Natural killer cell (primary cell): ENCODE measurements around the gene SMAP1. TPM values are rescaled to one million over a fixed set of nuclear protein-coding genes. Genes with fewer than 3 reads are reported as not detected.
"Not testable (repeated sequence)": the region's sequence is repeated elsewhere in the genome, so short reads cannot be mapped to it uniquely, and the experiment has no call there.

Experiments used
- ATAC-seq, 3 donors: fragments of 150-1000 bp in 2 of 3; fragments of 200-7000 bp in 1 of 3; cut with Tn5 transposase; 1 replicate in 1 of 3; 2 replicates in 2 of 3; pipeline ENCODE4 v1.10.0; 2021; ENCODE audit warnings: mild to moderate bottlenecking in 2 of 3, moderate library complexity in 2 of 3
- DNase-seq, 2 donors: peaks; one replicate each; pipeline versions ENCODE4 v3.0.0 to v3.0.0-alpha.2; 2013 to 2021; ENCODE audit warnings: mixed read lengths in 1 of 2
- H3K27ac ChIP-seq: one replicate; pipeline ENCODE4 v1.5.1; 2013; ENCODE audit warnings: mild to moderate bottlenecking, low read length
- H3K27me3 ChIP-seq: one replicate; pipeline ENCODE4 v1.6.1; 2013; ENCODE audit warnings: low read length; ENCODE audit not compliant: control insufficient read depth, insufficient read depth
- H3K36me3 ChIP-seq: one replicate; pipeline ENCODE4 v1.6.1; 2013; ENCODE audit warnings: low read length; ENCODE audit not compliant: control insufficient read depth, insufficient read depth
- H3K4me1 ChIP-seq: one replicate; pipeline ENCODE4 v1.6.1; 2013; ENCODE audit warnings: low read length; ENCODE audit not compliant: control insufficient read depth, insufficient read depth
- H3K4me3 ChIP-seq: one replicate; pipeline ENCODE4 v1.5.1; 2013; ENCODE audit warnings: low read length
- H3K9me3 ChIP-seq: one replicate; pipeline ENCODE4 v1.6.1; 2013; ENCODE audit warnings: low read length; ENCODE audit not compliant: control insufficient read depth, insufficient read depth
- H3K27ac Mint-ChIP-seq, 2 donors: one replicate each; pipeline ENCODE4 v1.8.0; 2022; ENCODE audit warnings: mild to moderate bottlenecking in 2 of 2, mixed read lengths in 2 of 2, moderate library complexity in 1 of 2
- H3K27me3 Mint-ChIP-seq, 2 donors: one replicate each; pipeline ENCODE4 v1.8.0; 2022; ENCODE audit warnings: low read depth in 2 of 2, mixed read lengths in 2 of 2
- H3K36me3 Mint-ChIP-seq: one replicate; pipeline ENCODE4 v1.8.0; 2022; ENCODE audit warnings: mixed read lengths
- H3K4me1 Mint-ChIP-seq, 2 donors: one replicate each; pipeline ENCODE4 v1.8.0; 2022; ENCODE audit warnings: mixed read lengths in 2 of 2
- H3K4me3 Mint-ChIP-seq: one replicate; pipeline ENCODE4 v1.8.0; 2022; ENCODE audit warnings: mild to moderate bottlenecking, moderate library complexity, mixed read lengths
- H3K9me3 Mint-ChIP-seq, 2 donors: one replicate each; pipeline ENCODE4 v1.8.0; 2022; ENCODE audit warnings: mixed read lengths in 2 of 2
- WGBS: methylation state at CpG from one replicate; pipeline ENCODE4 v1.1.7; 2013; ENCODE audit warnings: missing lambda C conversion rate; ENCODE audit not compliant: insufficient coverage; 5-methylcytosine and 5-hydroxymethylcytosine counted together
- intact Hi-C: fragments of 100-400 bp; cut with micrococcal nuclease; formaldehyde crosslinking; loops from one replicate; pipeline ENCODE4 v1.14.2; 2022
- total RNA-seq, 4 donors: library from RNA; stranded (reverse); fragments of 120-200 nt in 1 of 4; gene quantifications; one replicate each; pipeline versions ENCODE4 v1.2.3 to v1.2.4, GENCODE V29; 2013 to 2022
- TF ChIP-seq, protein P1 (sequence below): fragments of 200-600 bp; IDR thresholded peaks from one replicate; pipeline ENCODE4 v1.8.0; 2022; ENCODE audit warnings: antibody characterized with exemption

SMAP1 gene
- total RNA-seq, 3 donors from 2014 or later (not counting 1 experiment from before 2014, with no cell fraction given): 28.6 to 35.4 (median 30.6) TPM

DNA sequence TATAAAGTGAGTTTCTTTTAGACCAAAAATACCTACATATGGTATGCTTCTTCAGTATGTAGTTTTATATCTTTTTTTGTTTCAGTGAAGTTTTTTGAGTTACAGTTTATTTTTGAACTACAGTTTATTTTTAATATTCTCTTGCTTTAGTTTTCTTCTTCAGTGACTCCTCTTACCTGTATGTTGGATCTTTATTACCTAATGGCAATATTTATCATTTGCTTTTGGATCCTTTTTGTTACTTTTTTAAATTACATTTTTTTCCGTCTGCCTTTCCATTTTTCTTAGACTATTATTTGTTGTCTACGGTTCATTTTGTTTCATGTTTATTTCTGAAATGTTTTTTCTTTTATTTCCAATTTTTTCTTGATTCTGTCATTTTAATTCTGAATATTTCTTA, 71.9 kb downstream of the SMAP1 start:
- Mint-ChIP-seq H3K27me3 (no peaks in the 10 kb centered on the region), H3K36me3 (peaks cover 7% of the 10 kb centered on the region), H3K4me1 (peaks cover 21 to 24% of the 10 kb centered on the region in 2 donors), H3K4me3 (no peak overlapping the region), H3K27ac (no peak overlapping the region), H3K9me3 (no peaks in the 10 kb centered on the region)
- Histone ChIP-seq H3K27me3 (no peaks in the 10 kb centered on the region), H3K9me3 (no peaks in the 10 kb centered on the region), H3K4me1 (no peaks in the 10 kb centered on the region), H3K36me3 (peaks cover 9% of the 10 kb centered on the region), H3K4me3 (no peak overlapping the region), H3K27ac (no peak overlapping the region)
- DNase-seq (no peak), ATAC-seq (no peak)
- TF ChIP-seq, protein P1, sequence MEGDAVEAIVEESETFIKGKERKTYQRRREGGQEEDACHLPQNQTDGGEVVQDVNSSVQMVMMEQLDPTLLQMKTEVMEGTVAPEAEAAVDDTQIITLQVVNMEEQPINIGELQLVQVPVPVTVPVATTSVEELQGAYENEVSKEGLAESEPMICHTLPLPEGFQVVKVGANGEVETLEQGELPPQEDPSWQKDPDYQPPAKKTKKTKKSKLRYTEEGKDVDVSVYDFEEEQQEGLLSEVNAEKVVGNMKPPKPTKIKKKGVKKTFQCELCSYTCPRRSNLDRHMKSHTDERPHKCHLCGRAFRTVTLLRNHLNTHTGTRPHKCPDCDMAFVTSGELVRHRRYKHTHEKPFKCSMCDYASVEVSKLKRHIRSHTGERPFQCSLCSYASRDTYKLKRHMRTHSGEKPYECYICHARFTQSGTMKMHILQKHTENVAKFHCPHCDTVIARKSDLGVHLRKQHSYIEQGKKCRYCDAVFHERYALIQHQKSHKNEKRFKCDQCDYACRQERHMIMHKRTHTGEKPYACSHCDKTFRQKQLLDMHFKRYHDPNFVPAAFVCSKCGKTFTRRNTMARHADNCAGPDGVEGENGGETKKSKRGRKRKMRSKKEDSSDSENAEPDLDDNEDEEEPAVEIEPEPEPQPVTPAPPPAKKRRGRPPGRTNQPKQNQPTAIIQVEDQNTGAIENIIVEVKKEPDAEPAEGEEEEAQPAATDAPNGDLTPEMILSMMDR: no peak
- WGBS: no CpG with 5 or more reads among the region's 2 CpGs
- intact Hi-C loops: no loop called here

GRCh38 chr6:70740746-70741145, 73.1 kb downstream of the SMAP1 start:
- H3K27ac Mint-ChIP-seq, ATAC-seq, H3K4me3 Mint-ChIP-seq, H3K27me3 ChIP-seq, H3K4me3 ChIP-seq, H3K36me3 ChIP-seq, H3K36me3 Mint-ChIP-seq, H3K27me3 Mint-ChIP-seq, H3K4me1 ChIP-seq, H3K9me3 ChIP-seq, H3K27ac ChIP-seq, H3K9me3 Mint-ChIP-seq, DNase-seq, intact Hi-C loops: not testable (repeated sequence)
- peaks cover 28 to 30% of the 10 kb centered on the region in 2 donors for H3K4me1 Mint-ChIP-seq
- WGBS: 93% methylated on average over 2 of the region's 2 CpGs

- peaks cover 38 to 42% of the 10 kb centered on the region in 2 donors for H3K4me1 Mint-ChIP-seq
- ATAC-seq, H3K27me3 Mint-ChIP-seq, H3K36me3 ChIP-seq, H3K4me1 ChIP-seq, H3K9me3 ChIP-seq, H3K4me3 Mint-ChIP-seq, H3K27me3 ChIP-seq, H3K27ac Mint-ChIP-seq, H3K36me3 Mint-ChIP-seq, intact Hi-C loops, H3K9me3 Mint-ChIP-seq, H3K4me3 ChIP-seq, DNase-seq, H3K27ac ChIP-seq: not testable (repeated sequence)
- 97% methylated on average over 3 of the region's 3 CpGs for WGBS
Observed at GRCh38 chr6:70742462-70742861, 74.8 kb downstream of the SMAP1 start.

DNA sequence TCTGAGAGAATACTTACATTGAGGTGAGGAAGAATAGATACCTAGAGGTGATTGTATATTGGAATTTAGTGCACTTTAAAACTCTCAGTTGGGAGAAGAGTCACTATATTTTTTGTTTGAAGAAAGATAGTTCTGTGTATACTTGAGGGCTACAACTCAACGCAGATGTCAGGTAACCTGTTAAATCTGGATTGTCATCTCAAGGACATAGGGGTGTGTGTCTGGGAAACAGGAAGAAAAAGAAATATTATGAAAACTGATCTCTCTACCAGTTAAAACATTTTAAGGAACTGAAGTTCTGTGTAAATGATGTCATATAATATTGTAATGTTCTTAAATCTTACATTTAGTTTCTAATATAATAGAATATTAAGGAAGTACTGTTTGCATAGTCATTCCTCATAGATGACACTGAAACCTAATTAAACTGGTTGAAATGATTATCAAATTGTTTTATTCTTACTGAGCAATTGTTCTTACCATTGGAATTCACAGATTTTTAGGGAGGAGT, 86.2 kb downstream of the SMAP1 start:
- no peak overlapping the region for H3K27ac ChIP-seq
- no peak for DNase-seq

More for the DNA sequence above, 86.2 kb downstream of the SMAP1 start:
- no peaks in the 10 kb centered on the region for H3K4me1 ChIP-seq
- H3K27me3 ChIP-seq: no peaks in the 10 kb centered on the region
- Mint-ChIP-seq H3K9me3 (no peaks in the 10 kb centered on the region), H3K4me3 (no peak overlapping the region), H3K36me3 (peaks cover 8% of the 10 kb centered on the region), H3K4me1 (peaks cover 8 to 25% of the 10 kb centered on the region in 2 donors), H3K27ac (no peak overlapping the region), H3K27me3 (no peaks in the 10 kb centered on the region)
- H3K9me3 ChIP-seq: no peaks in the 10 kb centered on the region
- no peak overlapping the region for H3K4me3 ChIP-seq
- TF ChIP-seq, protein P1: no peak
- H3K36me3 ChIP-seq: peaks cover 6% of the 10 kb centered on the region
- 92% methylated on average over 1 of the region's 1 CpG for WGBS
- intact Hi-C loops: no loop called here
- no peak for ATAC-seq
